Body of pancreas (tissue), 4 donors: Measurements from ENCODE around the gene GULP1. TPM values are rescaled to one million over a fixed set of nuclear protein-coding genes. Genes with fewer than 3 reads are reported as not detected.
"Not testable (repeated sequence)": the region's sequence is repeated elsewhere in the genome, so short reads cannot be mapped to it uniquely, and the experiment has no call there.

Source experiments
- ATAC-seq: fragments of 150-250 bp; one replicate; pipeline ENCODE4 v1.9.1; 2016
- DNase-seq, 4 donors: peaks; one replicate each; pipeline ENCODE4 v3.0.0-alpha.2; 2019
- H3K27ac ChIP-seq, 4 donors: fragments of 200-600 bp; sonication (generic); 1 replicate in 3 of 4; 2 replicates in 1 of 4; pipeline versions ENCODE4 v1.5.1 to v1.6.1; 2016 to 2019; ENCODE audit warnings: mild to moderate bottlenecking in 1 of 4, mixed read lengths in 1 of 4, moderate library complexity in 1 of 4
- H3K27me3 ChIP-seq, 2 donors: fragments of 200-600 bp; sonication (generic); one replicate each; pipeline ENCODE4 v1.6.0; 2016; ENCODE audit warnings: mild to moderate bottlenecking in 1 of 2
- H3K36me3 ChIP-seq, 2 donors: fragments of 200-600 bp; sonication (generic); replicated peaks in 1 of 2; 2 replicates each; pipeline ENCODE4 v1.5.1; 2016; ENCODE audit warnings: low read depth in 2 of 2; ENCODE audit not compliant: insufficient read depth in 1 of 2
- H3K4me1 ChIP-seq: fragments of 200-600 bp; sonication (generic); one replicate; pipeline ENCODE4 v1.6.0; 2016
- H3K4me3 ChIP-seq, 2 donors: fragments of 200-600 bp; sonication (generic); 1 replicate in 1 of 2; 2 replicates in 1 of 2; pipeline ENCODE4 v1.5.1; 2016 to 2019
- H3K9me3 ChIP-seq, 3 donors: fragments of 200-600 bp; sonication (generic); 1 replicate in 2 of 3; 2 replicates in 1 of 3; pipeline ENCODE4 v1.5.1; 2016
- CTCF ChIP-seq, 7 experiments: fragments of 450-650 bp in 4 of 7; fragments of 200-600 bp in 3 of 7; sonication (generic) in 3 of 7; IDR thresholded peaks; one replicate each; pipeline ENCODE4 v1.5.1; 2016 to 2019; ENCODE audit warnings: antibody characterized with exemption in 7 of 7
- POLR2A ChIP-seq, 3 donors: fragments of 450-650 bp; IDR thresholded peaks; one replicate each; pipeline ENCODE4 v1.6.1; 2016; ENCODE audit warnings: antibody characterized with exemption in 3 of 3, mild to moderate bottlenecking in 2 of 3
- WGBS, 2 donors: methylation state at CpG; one replicate each; pipeline ENCODE4 v1.1.5; 2017; 5-methylcytosine and 5-hydroxymethylcytosine counted together
- intact Hi-C: fragments of 100-400 bp; cut with DNase I; formaldehyde crosslinking; loops from one replicate; pipeline ENCODE4 v1.15.1; 2023
- total RNA-seq, 2 donors: library from RNA; depleted of rRNA; stranded (reverse); fragments of >200 nt; gene quantifications; one replicate each; pipeline ENCODE4 v1.1.0, GENCODE V29; 2016

Gene GULP1
- total RNA-seq, 2 donors from 2014 or later, result 24.7 to 50.3 TPM

- H3K4me1 ChIP-seq, result peaks cover 25% of the 10 kb centered on the region
- H3K9me3 ChIP-seq, result no peaks in the 10 kb centered on the region
- H3K36me3 ChIP-seq, result no peaks in the 10 kb centered on the region
- DNase-seq, result no peak
- ATAC-seq, result no peak
- H3K27me3 ChIP-seq, result no peaks in the 10 kb centered on the region
- H3K4me3 ChIP-seq, result no peak overlapping the region
- intact Hi-C loops, result no loop called here
- peak overlapping the region; percentile 93 to 97 (median 96) for H3K27ac ChIP-seq
- no peak for TF ChIP-seq POLR2A (IDR thresholded peaks at IDR 0.05)
- WGBS, 2 donors, result 33 to 37% methylated on average over 1 of the region's 1 CpG
These were observed 2.8 kb downstream of the GULP1 start for GRCh38 chr2:188294352-188294926.

GRCh38 chr2:188295067-188295685 is 3.5 kb downstream of the GULP1 start:
- Histone ChIP-seq H3K36me3 (no peaks in the 10 kb centered on the region), H3K27me3 (no peaks in the 10 kb centered on the region), H3K9me3 (no peaks in the 10 kb centered on the region), H3K4me1 (peaks cover 29% of the 10 kb centered on the region), H3K27ac (peak overlapping the region in 2 of 4 donors; percentile 93 to 97), H3K4me3 (no peak overlapping the region)
- TF ChIP-seq POLR2A (IDR thresholded peaks at IDR 0.05), result no peak
- TF ChIP-seq CTCF (IDR thresholded peaks at IDR 0.05), result no peak
- ATAC-seq, result no peak
- no peak for DNase-seq
- intact Hi-C loops, result no loop called here
- WGBS, 2 donors, result 55 to 56% methylated on average over 3 of the region's 3 CpGs

GRCh38 chr2:188297978-188298377 is 6.3 kb downstream of the GULP1 start:
- TF ChIP-seq CTCF (IDR thresholded peaks at IDR 0.05) (no peak), POLR2A (IDR thresholded peaks at IDR 0.05) (no peak)
- no peak overlapping the region for H3K27ac ChIP-seq
- no peaks in the 10 kb centered on the region for H3K27me3 ChIP-seq
- H3K9me3 ChIP-seq, result no peaks in the 10 kb centered on the region
- ATAC-seq (no peak), DNase-seq (no peak)
- no peak overlapping the region for H3K4me3 ChIP-seq
- H3K4me1 ChIP-seq, result peaks cover 28% of the 10 kb centered on the region
- no peaks in the 10 kb centered on the region for H3K36me3 ChIP-seq
- intact Hi-C loops, result no loop called here

- H3K9me3 ChIP-seq, intact Hi-C loops, H3K27me3 ChIP-seq, H3K36me3 ChIP-seq, H3K4me3 ChIP-seq: not testable (repeated sequence)
- 66 to 87% methylated on average over 4 of the region's 4 CpGs for WGBS, 2 donors
- DNase-seq (peak in 3 of 4 donors; percentile 42 to 57 (median 50)), ATAC-seq (peak; percentile 88)
- peak overlapping the region in 1 of 4 donors; percentile 15 for H3K27ac ChIP-seq
- H3K4me1 ChIP-seq, result peaks cover 22% of the 10 kb centered on the region
These were observed 7.3 kb downstream of the GULP1 start for GRCh38 chr2:188298937-188299371.

- intact Hi-C loops, result no loop called here
- TF ChIP-seq POLR2A (IDR thresholded peaks at IDR 0.05), result no peak
- TF ChIP-seq CTCF (IDR thresholded peaks at IDR 0.05), result no peak
These were observed 11.8 kb downstream of the GULP1 start for GRCh38 chr2:188303363-188304031.

More at GRCh38 chr2:188303363-188304031, 11.8 kb downstream of the GULP1 start:
- Histone ChIP-seq H3K36me3 (no peaks in the 10 kb centered on the region), H3K4me1 (peaks cover 13% of the 10 kb centered on the region), H3K9me3 (no peaks in the 10 kb centered on the region), H3K27ac (peak overlapping the region in 1 of 4 donors; percentile 25), H3K27me3 (no peaks in the 10 kb centered on the region), H3K4me3 (no peak overlapping the region)
- no peak for DNase-seq
- peak; percentile 66 for ATAC-seq
- 87 to 98% methylated on average over 2 of the region's 2 CpGs for WGBS, 2 donors
